Hepatocyte (in vitro differentiated cells): ENCODE measurements around the gene CA5B. TPM values are rescaled to one million over a fixed set of nuclear protein-coding genes. Genes with fewer than 3 reads are reported as not detected.

Experiments used
- DNase-seq: peaks from one replicate; pipeline ENCODE4 v3.0.0-alpha.2; 2016; ENCODE audit warnings: low spot score
- H2AFZ ChIP-seq: fragments of 200-600 bp; sonication (generic); 2 replicates; pipeline ENCODE4 v1.6.0; 2016; ENCODE audit warnings: antibody characterized with exemption, mild to moderate bottlenecking
- H3K27ac ChIP-seq: fragments of 200-600 bp; sonication (generic); 2 replicates; pipeline ENCODE4 v1.5.1; 2016; ENCODE audit warnings: mild to moderate bottlenecking
- H3K27me3 ChIP-seq: fragments of 200-600 bp; sonication (generic); 2 replicates; pipeline ENCODE4 v1.6.1; 2016
- H3K36me3 ChIP-seq: fragments of 200-600 bp; sonication (generic); replicated peaks from 2 replicates; pipeline ENCODE4 v1.5.1; 2016; ENCODE audit warnings: low read depth; ENCODE audit not compliant: insufficient read depth
- H3K4me1 ChIP-seq: fragments of 200-600 bp; sonication (generic); 2 replicates; pipeline ENCODE4 v1.5.1; 2016; ENCODE audit warnings: mild to moderate bottlenecking, moderate library complexity; ENCODE audit not compliant: insufficient read depth
- H3K4me2 ChIP-seq: fragments of 200-600 bp; sonication (generic); 2 replicates; pipeline ENCODE4 v1.6.0; 2016
- H3K4me3 ChIP-seq: fragments of 200-600 bp; sonication (generic); 2 replicates; pipeline ENCODE4 v1.5.1; 2016; ENCODE audit warnings: mild to moderate bottlenecking
- H3K79me2 ChIP-seq: fragments of 200-600 bp; sonication (generic); 2 replicates; pipeline ENCODE4 v1.6.0; 2017; ENCODE audit warnings: mild to moderate bottlenecking
- H3K9me2 ChIP-seq: fragments of 200-600 bp; sonication (generic); replicated peaks from 2 replicates; pipeline ENCODE4 v1.6.0; 2017; ENCODE audit warnings: mild to moderate bottlenecking; ENCODE audit not compliant: insufficient read depth
- H3K9me3 ChIP-seq: fragments of 200-600 bp; sonication (generic); 2 replicates; pipeline ENCODE4 v1.5.1; 2016; ENCODE audit warnings: low read depth, mild to moderate bottlenecking
- H4K20me1 ChIP-seq: fragments of 200-600 bp; sonication (generic); 2 replicates; pipeline ENCODE4 v1.6.0; 2016; ENCODE audit warnings: mild to moderate bottlenecking; ENCODE audit not compliant: insufficient read depth, poor library complexity, severe bottlenecking
- CTCF ChIP-seq: fragments of 200-600 bp; sonication (generic); IDR thresholded peaks from 2 replicates; pipeline ENCODE4 v1.5.1; 2016; ENCODE audit warnings: antibody characterized with exemption, mild to moderate bottlenecking; ENCODE audit not compliant: poor library complexity
- EZH2 ChIP-seq: fragments of 200-600 bp; sonication (generic); IDR thresholded peaks from 2 replicates; pipeline ENCODE4 v1.6.1; 2016; ENCODE audit warnings: antibody characterized with exemption, mild to moderate bottlenecking, borderline replicate concordance
- EZH2phosphoT487 ChIP-seq: fragments of 200-600 bp; sonication (generic); IDR thresholded peaks from one replicate; pipeline ENCODE4 v1.6.1; 2018; ENCODE audit warnings: antibody characterized with exemption, mild to moderate bottlenecking, low read depth, moderate library complexity; ENCODE audit not compliant: unreplicated experiment, severe bottlenecking
- WGBS: methylation state at CpG from one replicate; pipeline ENCODE4 v1.1.6; 2016; ENCODE audit warnings: low lambda C conversion rate; ENCODE audit errors: missing lambda C conversion rate; 5-methylcytosine and 5-hydroxymethylcytosine counted together
- polyA plus RNA-seq: library from polyadenylated mRNA; unstranded; fragments of >200 nt; fragmentation: Nextera tagmentation; extraction: Ambion mirVana; gene quantifications from 2 replicates; pipeline ENCODE4 v1.2.1, GENCODE V29; 2016
- total RNA-seq: library from RNA; depleted of rRNA; stranded (reverse); fragments of >200 nt; gene quantifications from 2 replicates; pipeline ENCODE4 v1.2.3, GENCODE V29; 2014

CA5B gene
- total and polyA plus RNA-seq, 2 experiments from 2014 or later = 6.8 to 11.1 TPM

- Histone ChIP-seq H4K20me1 (no peaks in the 10 kb centered on the region), H3K9me3 (no peaks in the 10 kb centered on the region), H3K79me2 (peaks cover under 1% of the 10 kb centered on the region), H3K4me3 (no peak overlapping the region), H2AFZ (no peak overlapping the region), H3K9me2 (no peaks in the 10 kb centered on the region), H3K4me1 (peaks cover 27% of the 10 kb centered on the region), H3K27me3 (no peaks in the 10 kb centered on the region), H3K27ac (peak overlapping the region; percentile 78), H3K4me2 (peak overlapping the region; percentile 19), H3K36me3 (no peaks in the 10 kb centered on the region)
- TF ChIP-seq EZH2 (no peak), CTCF (no peak), EZH2phosphoT487 (no peak)
- no peak for DNase-seq
- WGBS = 57% methylated on average over 5 of the region's 5 CpGs
These were observed 12.6 kb downstream of the CA5B start for GRCh38 chrX:15750611-15751154.

- Histone ChIP-seq H3K27ac (peak overlapping the region; percentile 78), H3K4me3 (no peak overlapping the region), H3K4me2 (peak overlapping the region; percentile 19), H3K36me3 (no peaks in the 10 kb centered on the region), H2AFZ (no peak overlapping the region), H3K79me2 (no peaks in the 10 kb centered on the region), H3K27me3 (no peaks in the 10 kb centered on the region), H4K20me1 (no peaks in the 10 kb centered on the region), H3K9me3 (no peaks in the 10 kb centered on the region), H3K4me1 (peaks cover 27% of the 10 kb centered on the region), H3K9me2 (no peaks in the 10 kb centered on the region)
- TF ChIP-seq EZH2phosphoT487 (no peak), EZH2 (no peak), CTCF (no peak)
- DNase-seq = peak; percentile 31
- WGBS = 32% methylated on average over 4 of the region's 4 CpGs
These were observed 13.2 kb downstream of the CA5B start for GRCh38 chrX:15751155-15751819.

GRCh38 chrX:15755091-15755490 lies 17.0 kb downstream of the CA5B start:
- Histone ChIP-seq H3K4me2 (no peak overlapping the region), H2AFZ (no peak overlapping the region), H3K9me3 (no peaks in the 10 kb centered on the region), H3K4me3 (no peak overlapping the region), H3K4me1 (peaks cover 19% of the 10 kb centered on the region), H3K27ac (no peak overlapping the region), H3K9me2 (no peaks in the 10 kb centered on the region), H3K27me3 (no peaks in the 10 kb centered on the region), H4K20me1 (no peaks in the 10 kb centered on the region), H3K36me3 (no peaks in the 10 kb centered on the region), H3K79me2 (no peaks in the 10 kb centered on the region)
- 75% methylated on average over 2 of the region's 2 CpGs for WGBS
- TF ChIP-seq CTCF (no peak), EZH2 (no peak), EZH2phosphoT487 (no peak)
- no peak for DNase-seq
